Right forelimb (tissue), 1 donor: Measurements from ENCODE around the gene PTPRG.

Experiments used
- DNase-seq: peaks from one replicate; pipeline ENCODE4 v3.0.0-alpha.2; 2018

Gene PTPRG

DNA sequence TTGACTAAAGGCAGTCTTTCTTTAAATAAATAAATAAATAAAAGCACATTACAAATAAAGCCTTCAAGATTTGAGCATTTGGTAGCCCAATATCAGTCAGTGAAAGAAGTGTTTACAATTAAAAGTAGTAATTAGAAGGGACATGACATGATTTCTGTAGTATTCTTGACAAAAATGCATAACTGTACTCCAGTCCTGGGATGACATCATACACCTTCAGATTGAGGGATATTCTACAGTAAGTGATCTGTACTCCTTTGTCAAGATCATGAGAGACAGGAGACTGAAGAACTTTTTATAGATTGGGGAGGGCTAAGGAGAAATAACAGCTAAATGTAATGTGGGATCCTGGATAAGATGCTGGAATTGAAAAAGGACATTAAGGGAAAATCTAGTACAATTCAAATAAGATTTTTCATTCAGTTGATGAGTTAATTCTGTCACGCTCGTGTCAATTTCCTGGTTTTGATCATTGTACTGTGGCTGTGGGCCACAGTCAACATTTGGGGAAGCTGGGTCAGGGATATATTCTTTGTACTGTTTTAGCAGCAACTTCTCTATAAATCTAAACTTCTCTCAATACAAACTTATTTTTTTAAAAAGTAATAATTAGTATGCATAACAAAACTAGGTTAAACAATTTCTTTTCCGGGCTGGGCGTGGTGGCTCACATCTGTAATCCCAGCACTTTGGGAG lies 314.8 kb downstream of the PTPRG start:
- DNase-seq = no peak

DNA sequence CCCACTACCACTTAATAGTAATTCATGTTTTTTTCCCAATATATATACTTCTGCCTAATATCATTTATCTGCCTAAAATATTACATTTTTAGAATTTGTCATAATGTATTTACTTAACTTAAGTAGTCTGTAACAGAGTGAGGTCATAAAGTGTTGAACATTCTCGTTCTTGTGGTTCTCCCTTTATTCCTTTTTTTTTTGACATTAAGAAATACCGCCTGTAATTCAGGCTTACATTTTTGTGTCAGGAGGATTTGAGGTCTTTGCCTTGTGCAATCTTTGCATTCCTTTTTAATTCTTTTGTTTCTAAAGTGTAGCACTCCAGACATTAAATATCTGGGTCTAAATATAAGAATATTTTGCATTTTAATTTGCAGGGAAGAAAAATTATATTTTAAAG lies 315.4 kb downstream of the PTPRG start:
- DNase-seq = no peak

DNA sequence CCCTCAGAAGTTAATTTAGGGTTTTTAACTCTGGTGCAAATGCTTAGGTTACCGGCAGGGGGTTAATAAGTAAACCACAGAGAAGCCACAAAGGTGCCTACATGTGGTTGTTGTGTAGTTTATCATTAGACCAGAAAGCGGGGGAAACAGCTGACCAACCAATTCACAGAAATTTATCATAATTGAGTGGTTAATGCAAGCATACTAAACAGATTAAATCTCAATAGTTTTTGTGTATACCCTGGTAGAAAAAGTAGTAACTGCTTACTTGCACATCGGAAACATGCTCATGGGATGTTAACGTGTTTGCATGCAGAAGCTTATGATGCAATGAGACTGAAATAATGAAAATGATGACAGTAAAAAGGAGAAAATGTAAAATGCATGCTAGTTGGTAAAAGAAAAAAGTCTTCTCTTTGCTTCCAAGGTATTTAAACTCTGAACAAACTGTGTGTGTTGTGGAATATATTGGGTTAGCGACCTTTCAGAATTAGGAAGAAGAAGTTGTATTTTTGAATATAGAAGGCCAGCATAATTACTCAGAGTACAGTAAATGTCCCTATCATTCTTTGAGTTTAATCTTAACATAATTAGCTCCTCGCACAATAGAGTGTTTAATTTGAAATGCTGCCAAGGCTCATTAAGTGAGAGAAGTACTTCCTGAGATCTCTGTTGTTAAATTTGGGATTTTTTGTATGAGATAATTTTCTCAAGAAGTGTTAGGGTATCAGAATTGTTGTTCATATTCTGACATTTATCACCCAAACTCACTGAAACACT lies 316.2 kb downstream of the PTPRG start:
- no peak for DNase-seq

GRCh38 chr3:61882253-61882652 lies 320.9 kb downstream of the PTPRG start:
- DNase-seq = no peak

- DNase-seq = no peak
These were observed 323.4 kb downstream of the PTPRG start for GRCh38 chr3:61884794-61885193.

DNA sequence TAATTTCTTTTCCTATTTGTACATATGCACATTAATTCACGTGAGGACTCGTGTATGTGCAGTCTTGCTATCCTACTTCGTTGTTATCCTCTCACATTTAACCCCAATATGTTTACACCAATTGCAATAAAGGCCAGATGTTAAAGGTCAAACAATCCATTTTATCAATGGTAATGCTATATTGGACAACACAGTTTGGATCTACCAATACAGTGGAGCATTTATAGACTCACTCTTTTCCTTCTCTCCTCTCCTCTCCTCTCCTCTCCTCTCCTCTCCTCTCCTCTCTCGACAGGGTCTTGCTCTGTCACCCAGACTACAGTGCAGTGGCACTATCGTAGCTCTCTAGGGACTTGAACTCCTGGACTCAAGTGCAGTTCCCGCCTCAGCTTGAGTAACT lies 324.0 kb downstream of the PTPRG start:
- no peak for DNase-seq

- no peak for DNase-seq
These were observed 325.8 kb downstream of the PTPRG start for GRCh38 chr3:61887206-61887605.

GRCh38 chr3:61889259-61889658 lies 327.9 kb downstream of the PTPRG start:
- DNase-seq = no peak

- DNase-seq = no peak
These were observed 328.8 kb downstream of the PTPRG start for GRCh38 chr3:61890167-61890566.

DNA sequence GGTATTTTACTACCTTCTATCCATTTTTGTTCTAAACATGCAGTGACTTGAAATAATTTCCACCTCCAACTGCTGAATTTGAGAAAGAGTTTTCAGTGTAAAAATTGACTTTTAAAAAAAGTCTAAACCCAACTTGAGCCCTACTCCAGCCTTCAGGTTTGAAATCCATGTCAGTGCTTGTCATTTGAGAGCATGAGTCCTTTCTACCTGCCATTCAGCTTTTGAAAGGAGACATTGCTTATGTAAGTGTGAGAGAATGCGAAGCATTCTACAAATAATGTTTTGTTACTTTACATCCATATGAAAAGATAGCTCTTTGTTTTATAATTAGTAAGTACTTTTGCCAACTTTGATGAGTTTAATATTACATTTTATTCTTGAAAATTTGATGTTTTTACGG lies 329.2 kb downstream of the PTPRG start:
- DNase-seq = no peak

DNA sequence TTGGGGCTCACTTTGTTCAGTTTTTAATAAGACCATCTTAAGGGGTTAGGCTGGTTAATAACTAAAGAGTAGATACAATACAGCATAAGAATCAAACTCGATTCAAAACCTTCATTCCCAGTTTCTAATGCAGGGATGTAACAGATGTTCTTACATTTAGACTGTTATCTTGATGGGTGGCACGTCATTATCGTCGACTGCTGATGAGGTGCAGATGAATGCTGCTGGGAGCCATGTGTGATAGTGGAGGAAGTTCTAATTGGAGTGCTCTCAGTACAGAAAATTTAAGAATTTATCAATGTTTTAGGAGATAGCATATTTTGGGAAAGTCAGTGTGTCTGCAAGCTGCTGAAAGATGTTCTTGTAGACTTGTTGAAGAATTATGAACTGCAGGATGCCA lies 331.5 kb downstream of the PTPRG start:
- no peak for DNase-seq

- no peak for DNase-seq
These were observed 332.6 kb downstream of the PTPRG start for GRCh38 chr3:61893840-61894566.

GRCh38 chr3:61894988-61895935 lies 333.9 kb downstream of the PTPRG start:
- DNase-seq = no peak

DNA sequence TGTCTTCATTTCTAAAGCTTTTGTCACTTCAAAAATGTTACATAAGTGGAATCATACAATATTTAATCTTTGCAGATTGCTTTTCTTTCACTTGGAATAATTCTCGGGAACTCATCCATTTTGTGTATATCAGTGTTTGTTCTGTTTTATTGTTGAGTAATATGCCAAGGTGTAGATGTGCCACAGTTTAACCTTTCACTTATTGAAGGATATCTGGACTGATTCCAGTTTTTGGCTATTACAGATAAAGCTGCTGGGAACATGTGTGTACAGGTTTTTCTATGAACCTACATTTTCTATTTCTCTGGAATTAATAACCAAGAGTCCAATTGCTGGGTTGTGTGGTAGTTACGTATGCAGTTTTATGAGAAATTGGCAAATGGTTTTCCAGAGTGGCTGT lies 334.9 kb downstream of the PTPRG start:
- no peak for DNase-seq

DNA sequence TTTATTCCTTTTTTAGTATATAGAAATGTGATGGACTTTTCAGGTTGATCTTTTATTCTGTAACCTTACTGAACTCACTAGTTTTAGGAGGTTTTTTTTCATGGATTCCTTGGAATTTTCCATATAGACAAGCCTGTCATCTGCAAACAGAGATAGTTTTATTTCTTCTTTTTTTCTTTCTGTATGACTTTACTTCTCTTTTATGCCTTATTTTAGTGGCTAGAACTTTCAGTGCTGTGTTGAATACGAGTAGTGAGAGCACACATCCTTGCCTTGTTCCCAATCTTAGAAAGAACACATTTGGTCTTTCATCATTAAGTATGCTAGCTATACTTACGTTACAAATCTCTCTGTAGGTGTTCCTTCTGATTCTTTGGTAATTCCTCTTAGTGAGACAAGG lies 336.5 kb downstream of the PTPRG start:
- DNase-seq = no peak

DNA sequence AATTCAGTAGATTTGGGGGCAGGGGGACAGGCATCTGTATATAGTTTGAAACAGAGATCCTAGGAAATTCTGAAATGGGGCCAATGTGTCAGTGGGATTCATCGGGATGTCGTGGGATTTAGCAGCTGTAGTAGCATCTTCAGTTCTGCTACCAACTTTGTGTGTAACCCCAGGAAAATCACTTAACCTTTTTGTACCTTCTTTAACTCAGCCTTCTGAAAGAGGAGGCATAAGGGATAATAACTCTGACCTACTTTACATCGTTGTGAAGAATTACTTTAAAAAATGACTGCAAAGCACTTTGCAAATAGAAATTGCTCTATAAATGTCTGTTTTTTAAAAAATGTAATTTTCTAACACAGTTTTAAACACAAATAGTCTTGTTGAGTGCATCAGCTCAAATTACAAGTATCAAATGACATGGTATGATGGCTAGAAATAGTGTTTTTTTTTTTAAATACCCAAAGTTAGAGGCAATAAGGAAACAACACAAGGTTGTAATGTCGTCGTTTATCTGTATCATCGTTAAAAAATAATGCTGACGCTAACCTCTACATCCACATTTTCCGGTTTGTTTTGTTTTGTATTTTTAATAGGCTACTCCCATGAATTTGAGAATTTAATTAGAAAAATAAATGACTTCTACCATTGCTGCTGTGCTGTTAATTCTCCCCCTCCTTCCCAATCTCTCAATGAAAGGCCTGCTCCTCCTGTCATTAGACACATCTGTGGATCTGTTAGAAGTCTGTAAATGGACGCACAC lies 338.5 kb downstream of the PTPRG start:
- DNase-seq = no peak

DNA sequence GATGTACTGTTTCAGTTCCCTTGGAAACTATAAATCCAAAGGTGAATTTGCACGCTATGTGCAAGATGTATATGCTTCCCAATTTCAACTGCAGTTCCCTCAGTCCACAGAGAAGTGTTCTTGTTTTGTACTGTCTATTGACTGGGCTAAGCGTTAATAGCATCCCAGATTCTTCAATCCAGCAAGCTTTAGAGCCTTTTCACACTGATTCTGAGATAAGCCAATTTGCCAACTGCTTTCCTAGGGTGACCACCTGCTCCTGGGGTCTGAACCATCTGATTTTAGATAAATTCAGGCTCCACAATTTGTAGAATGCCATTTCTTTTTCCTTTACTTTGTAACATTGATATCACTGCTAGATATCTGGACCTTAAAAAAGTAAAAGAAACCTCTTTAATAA lies 340.1 kb downstream of the PTPRG start:
- DNase-seq = no peak

GRCh38 chr3:61901986-61902385 lies 340.6 kb downstream of the PTPRG start:
- DNase-seq = no peak

- no peak for DNase-seq
These were observed 341.7 kb downstream of the PTPRG start for GRCh38 chr3:61903074-61903473.

DNA sequence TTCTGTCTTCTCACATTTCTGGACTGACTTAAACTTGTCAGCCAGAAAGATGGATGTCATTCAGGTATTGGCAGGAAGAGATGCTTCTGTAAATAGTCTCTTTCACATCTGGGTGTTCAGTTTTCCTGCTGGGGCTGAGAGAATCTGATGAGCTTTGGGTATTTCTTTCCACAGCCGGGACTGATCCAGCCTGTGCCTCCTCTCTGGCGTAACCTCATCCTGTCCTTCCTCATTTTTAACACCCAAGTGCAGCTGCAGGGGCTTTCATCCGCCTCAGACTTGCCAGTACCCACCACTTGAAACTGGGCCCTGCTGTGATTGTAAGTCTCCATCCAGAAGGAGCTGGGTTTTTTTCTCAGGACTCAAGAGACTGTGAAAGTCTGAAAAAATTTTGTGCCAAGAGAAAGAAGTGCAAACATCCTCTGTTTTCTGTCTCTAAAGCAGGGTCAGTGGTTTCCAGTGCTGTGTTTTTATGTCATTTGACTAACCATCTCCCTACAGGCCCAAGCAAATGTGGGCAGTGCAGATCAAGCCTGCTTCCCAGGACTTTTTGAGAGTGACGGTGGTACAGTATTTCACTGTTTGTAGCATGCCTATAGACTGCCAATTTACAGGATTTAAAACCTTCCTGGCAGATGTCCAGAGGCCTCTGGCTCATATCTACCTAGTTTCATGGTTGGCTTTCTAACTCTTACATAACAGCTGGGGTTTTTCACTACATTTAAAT lies 342.7 kb downstream of the PTPRG start:
- DNase-seq = peak; percentile 64

GRCh38 chr3:61907210-61907795 lies 345.9 kb downstream of the PTPRG start:
- no peak for DNase-seq
